ENCODE data around the gene GASK1B. TPM values are rescaled to one million over a fixed set of nuclear protein-coding genes. Genes with fewer than 3 reads are reported as not detected.
A peak's percentile ranks its signal among the peaks of the same experiment; 100 is the strongest.

The GASK1B gene
- total and polyA plus RNA-seq, 10 donors = 2.9 to 51.3 (median 29.4) TPM

GRCh38 chr4:158161551-158162354, 11.1 kb downstream of the GASK1B start:
- H3K36me3 ChIP-seq = no peaks in the 10 kb centered on the region
- 28 to 42% (median 29%) methylated on average over 6 of the region's 6 CpGs for WGBS, 5 donors
- no peak for TF ChIP-seq CTCF (IDR thresholded peaks at IDR 0.05 in 8 of 11, conservative IDR thresholded peaks at IDR 0.05 in 3 of 11)
- no peak for TF ChIP-seq POLR2A (IDR thresholded peaks at IDR 0.05)
- TF ChIP-seq POLR2AphosphoS5 (IDR thresholded peaks at IDR 0.05) = no peak
- peaks cover 0 to 3% (median 0%) of the 10 kb centered on the region in 7 donors for H3K27me3 ChIP-seq (replicated peaks in 1 of 7)
- H3K4me1 ChIP-seq = peaks cover 0 to 35% (median 8%) of the 10 kb centered on the region in 6 donors
- DNase-seq = no peak
- H3K4me3 ChIP-seq = no peak overlapping the region
- intact Hi-C loops (cut with DNase I; ENCODE audit: low total_unique reads) = no loop called here
- H3K27ac ChIP-seq = peak overlapping the region in 4 of 8 donors; percentile 12 to 42 (median 24)
- H3K9me3 ChIP-seq = no peaks in the 10 kb centered on the region

- Histone ChIP-seq H3K4me1 (peaks cover 0 to 16% (median 3%) of the 10 kb centered on the region in 6 donors), H3K36me3 (no peaks in the 10 kb centered on the region), H3K27ac (no peak overlapping the region), H3K4me3 (no peak overlapping the region), H3K9me3 (no peaks in the 10 kb centered on the region), H3K27me3 (replicated peaks in 1 of 7) (peaks cover 0 to 3% (median 0%) of the 10 kb centered on the region in 7 donors)
- intact Hi-C loops (cut with DNase I; ENCODE audit: low total_unique reads) = no loop called here
- no peak for DNase-seq
- TF ChIP-seq CTCF (IDR thresholded peaks at IDR 0.05 in 8 of 11, conservative IDR thresholded peaks at IDR 0.05 in 3 of 11) (no peak), POLR2AphosphoS5 (IDR thresholded peaks at IDR 0.05) (no peak), POLR2A (IDR thresholded peaks at IDR 0.05) (no peak)
- 62 to 88% (median 77%) methylated on average over 4 of the region's 4 CpGs for WGBS, 5 donors
Observed at GRCh38 chr4:158159718-158160094, 13.1 kb downstream of the GASK1B start.

GRCh38 chr4:158159054-158159717, 13.6 kb downstream of the GASK1B start:
- no peak overlapping the region for H3K27ac ChIP-seq
- H3K9me3 ChIP-seq = no peaks in the 10 kb centered on the region
- DNase-seq = no peak
- peaks cover 0 to 3% (median 0%) of the 10 kb centered on the region in 7 donors for H3K27me3 ChIP-seq (replicated peaks in 1 of 7)
- TF ChIP-seq POLR2A (IDR thresholded peaks at IDR 0.05) (no peak), CTCF (IDR thresholded peaks at IDR 0.05 in 8 of 11, conservative IDR thresholded peaks at IDR 0.05 in 3 of 11) (no peak), POLR2AphosphoS5 (IDR thresholded peaks at IDR 0.05) (no peak)
- H3K4me3 ChIP-seq = no peak overlapping the region
- no peaks in the 10 kb centered on the region for H3K36me3 ChIP-seq
- intact Hi-C loops (cut with DNase I; ENCODE audit: low total_unique reads) = no loop called here
- WGBS, 5 donors = 62 to 84% (median 70%) methylated on average over 3 of the region's 3 CpGs
- H3K4me1 ChIP-seq = peaks cover 0 to 16% (median 2%) of the 10 kb centered on the region in 6 donors

- H3K9me3 ChIP-seq = no peaks in the 10 kb centered on the region
- no peak overlapping the region for H3K4me3 ChIP-seq
- H3K4me1 ChIP-seq = peaks cover 0 to 14% (median 2%) of the 10 kb centered on the region in 6 donors
- WGBS, 5 donors = 80 to 89% (median 85%) methylated on average over 4 of the region's 4 CpGs
- TF ChIP-seq CTCF (IDR thresholded peaks at IDR 0.05 in 8 of 11, conservative IDR thresholded peaks at IDR 0.05 in 3 of 11) (no peak), POLR2A (IDR thresholded peaks at IDR 0.05) (no peak)
- no peak for DNase-seq
- no peaks in the 10 kb centered on the region for H3K27me3 ChIP-seq (replicated peaks in 1 of 7)
- no peak overlapping the region for H3K27ac ChIP-seq
- no peaks in the 10 kb centered on the region for H3K36me3 ChIP-seq
- intact Hi-C loops (cut with DNase I; ENCODE audit: low total_unique reads) = no loop called here
Observed at GRCh38 chr4:158157412-158157811, 15.4 kb downstream of the GASK1B start.
